Right ventricle myocardium inferior (tissue), 1 donor: ENCODE data around the gene CALCOCO1. TPM values are rescaled to one million over a fixed set of nuclear protein-coding genes. Genes with fewer than 3 reads are reported as not detected.
A peak's percentile ranks its signal among the peaks of the same experiment; 100 is the strongest.
"Not testable (repeated sequence)": the region's sequence is repeated elsewhere in the genome, so short reads cannot be mapped to it uniquely, and the experiment has no call there.

Source experiments
- ATAC-seq: fragments of 200-7000 bp; cut with Tn5 transposase; one replicate; pipeline ENCODE4 v1.9.1; 2020; ENCODE audit warnings: mild to moderate bottlenecking, moderate library complexity
- DNase-seq: peaks from one replicate; pipeline ENCODE4 v3.0.0; 2021; ENCODE audit errors: missing footprints
- intact Hi-C: fragments of 100-400 bp; cut with DNase I; formaldehyde crosslinking; loops from one replicate; pipeline ENCODE4 v1.11.0; 2022
- long read RNA-seq: library from polyadenylated mRNA; unstranded; transcript quantifications from one replicate; pipeline ENCODE4 v2.0.0, GENCODE V29; 2021
- total RNA-seq: library from RNA; stranded (reverse); fragmentation: NEBNext Ultra II Directional; extraction: Animal tissue kit (Norgen Biotek cat#: 25700); gene quantifications from one replicate; pipeline ENCODE4 v1.2.1, GENCODE V29; 2021
- donor health status: DM: no; HTN: yes; CAD: no; lungs with severe emphysema.

Gene CALCOCO1, protein sequence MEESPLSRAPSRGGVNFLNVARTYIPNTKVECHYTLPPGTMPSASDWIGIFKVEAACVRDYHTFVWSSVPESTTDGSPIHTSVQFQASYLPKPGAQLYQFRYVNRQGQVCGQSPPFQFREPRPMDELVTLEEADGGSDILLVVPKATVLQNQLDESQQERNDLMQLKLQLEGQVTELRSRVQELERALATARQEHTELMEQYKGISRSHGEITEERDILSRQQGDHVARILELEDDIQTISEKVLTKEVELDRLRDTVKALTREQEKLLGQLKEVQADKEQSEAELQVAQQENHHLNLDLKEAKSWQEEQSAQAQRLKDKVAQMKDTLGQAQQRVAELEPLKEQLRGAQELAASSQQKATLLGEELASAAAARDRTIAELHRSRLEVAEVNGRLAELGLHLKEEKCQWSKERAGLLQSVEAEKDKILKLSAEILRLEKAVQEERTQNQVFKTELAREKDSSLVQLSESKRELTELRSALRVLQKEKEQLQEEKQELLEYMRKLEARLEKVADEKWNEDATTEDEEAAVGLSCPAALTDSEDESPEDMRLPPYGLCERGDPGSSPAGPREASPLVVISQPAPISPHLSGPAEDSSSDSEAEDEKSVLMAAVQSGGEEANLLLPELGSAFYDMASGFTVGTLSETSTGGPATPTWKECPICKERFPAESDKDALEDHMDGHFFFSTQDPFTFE
- total RNA-seq, result 186 TPM
- long read RNA-seq, transcript CALCOCO1-218 (15 exons, 2,291 nt), result major isoform, 77 of 101 reads
- long read RNA-seq, partial matches to known transcripts, result 12 of 101 reads
- long read RNA-seq, other reads (novel, unspliced or antisense), result 11 of 101 reads

DNA sequence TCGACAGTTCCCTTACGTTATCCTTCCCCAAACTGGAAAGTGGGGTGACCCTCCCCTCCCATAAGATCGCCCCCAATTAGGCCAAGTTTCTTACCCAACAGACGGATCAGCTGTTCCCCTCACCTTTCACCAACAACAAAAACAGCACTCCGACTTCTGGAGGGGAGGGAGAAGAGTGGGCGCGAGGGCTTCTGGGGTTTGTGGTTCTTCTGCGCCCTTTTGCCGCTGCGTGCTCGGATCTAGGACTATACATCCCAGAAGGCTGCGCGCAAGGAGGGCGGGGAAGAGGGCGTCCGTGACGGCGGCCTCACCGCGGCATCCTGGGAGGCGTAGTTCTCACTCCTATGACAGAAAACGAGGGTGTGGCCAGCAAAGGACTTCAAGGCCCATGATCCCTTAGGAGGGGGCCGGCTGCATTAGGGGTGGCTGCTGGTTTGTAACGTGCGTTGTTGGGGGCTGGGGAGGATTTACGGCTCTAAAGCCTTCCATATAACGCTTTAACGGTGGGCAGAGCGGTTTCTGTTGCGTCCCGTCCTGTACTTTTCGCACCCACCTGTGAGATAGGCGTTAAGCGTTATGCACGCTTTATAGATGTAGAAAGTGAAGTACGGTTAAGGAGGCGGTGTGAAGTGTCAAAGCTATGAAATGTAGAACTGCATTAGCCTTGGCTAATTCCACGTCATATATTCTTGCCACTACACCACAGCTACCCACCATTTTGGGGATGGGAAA, at the start of gene CALCOCO1:
CALCOCO1 (minus strand) TSS at position 143 of the 732 bp plus-strand sequence. CDS start 2,210 bp downstream, outside the sequence.
- intact Hi-C loops, result no loop called here
- DNase-seq (peak; percentile 99), ATAC-seq (peak; percentile 100)

GRCh38 chr12:53776872-53777271, 49.6 kb upstream of the CALCOCO1 start:
- DNase-seq, result no peak
- no peak for ATAC-seq
- intact Hi-C loops, result no loop called here

GRCh38 chr12:53775478-53776145, 48.4 kb upstream of the CALCOCO1 start:
- DNase-seq, result no peak
- ATAC-seq, result peak; percentile 97
- intact Hi-C loops, result no loop called here

GRCh38 chr12:53770281-53770680, 43.0 kb upstream of the CALCOCO1 start:
- DNase-seq (no peak), ATAC-seq (no peak)
- intact Hi-C loops, result no loop called here

GRCh38 chr12:53768976-53769375, 41.7 kb upstream of the CALCOCO1 start:
- intact Hi-C loops, result no loop called here
- no peak for ATAC-seq

GRCh38 chr12:53766881-53767280, 39.6 kb upstream of the CALCOCO1 start:
- intact Hi-C loops, result no loop called here
- no peak for DNase-seq
- ATAC-seq, result no peak

More at GRCh38 chr12:53768976-53769375, 41.7 kb upstream of the CALCOCO1 start:
- no peak for DNase-seq

DNA sequence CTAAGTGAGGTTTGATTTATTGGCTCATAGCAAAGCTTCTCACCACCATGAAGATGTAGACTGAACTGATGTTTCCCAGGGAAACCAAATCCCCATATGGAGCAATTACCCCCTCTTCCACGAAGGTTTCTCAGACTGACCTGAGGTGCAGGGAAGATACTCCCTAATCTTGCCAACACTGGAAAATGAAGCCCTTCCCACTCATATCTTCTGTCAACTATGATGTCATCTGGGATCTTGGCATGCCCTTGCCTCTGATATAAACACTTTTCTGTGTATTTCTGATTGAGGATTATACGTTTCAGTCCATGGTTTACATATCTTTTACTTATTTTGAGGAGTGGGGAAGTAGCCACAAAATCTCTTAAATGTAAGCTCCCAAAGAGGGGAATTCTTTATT, 38.6 kb upstream of the CALCOCO1 start:
- DNase-seq, result no peak
- intact Hi-C loops, result no loop called here
- no peak for ATAC-seq

- DNase-seq (no peak), ATAC-seq (no peak)
- intact Hi-C loops, result no loop called here
These were observed 37.4 kb upstream of the CALCOCO1 start for GRCh38 chr12:53764615-53765014.

DNA sequence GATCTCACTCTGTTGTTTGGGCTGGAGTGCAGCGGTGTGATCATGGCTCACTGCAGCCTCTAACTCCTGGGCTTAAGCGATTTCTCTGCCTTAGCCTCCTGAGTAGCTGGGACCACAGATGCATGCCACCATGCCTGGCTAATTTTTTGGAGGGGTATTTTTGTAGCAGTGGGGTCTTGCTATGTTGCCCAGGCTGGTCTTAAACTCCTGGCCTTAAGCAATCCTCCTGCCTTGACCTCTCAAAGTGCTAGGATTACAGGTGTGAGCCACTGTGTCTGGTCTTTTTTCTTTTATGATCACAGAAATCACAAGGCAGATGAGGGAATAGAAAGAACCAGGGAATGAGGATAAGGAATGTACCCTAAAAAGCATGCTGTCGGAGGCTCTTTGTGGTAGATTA, 35.5 kb upstream of the CALCOCO1 start:
- ATAC-seq, DNase-seq, intact Hi-C loops: not testable (repeated sequence)

DNA sequence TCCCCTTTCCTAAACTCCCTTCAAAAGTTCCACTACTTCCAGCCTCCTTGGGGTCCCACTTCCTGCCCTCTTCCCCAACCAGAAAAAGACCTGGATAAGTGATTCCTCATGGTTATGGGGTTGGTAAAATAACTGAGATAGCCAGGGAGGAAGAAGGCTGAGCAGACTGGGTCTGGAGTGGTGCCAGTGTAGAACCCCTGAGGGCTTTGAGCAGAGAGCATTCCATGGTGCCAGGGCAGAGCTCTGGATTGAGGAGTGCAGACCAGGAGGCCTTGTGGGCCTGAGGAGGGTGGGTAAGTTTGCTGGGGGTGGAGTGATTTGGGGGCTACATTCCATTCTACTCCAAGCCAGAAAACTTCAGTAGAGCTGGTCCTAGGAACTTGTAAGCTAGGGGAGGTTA, 34.1 kb upstream of the CALCOCO1 start:
- ATAC-seq (no peak), DNase-seq (no peak)
- intact Hi-C loops, result no loop called here

DNA sequence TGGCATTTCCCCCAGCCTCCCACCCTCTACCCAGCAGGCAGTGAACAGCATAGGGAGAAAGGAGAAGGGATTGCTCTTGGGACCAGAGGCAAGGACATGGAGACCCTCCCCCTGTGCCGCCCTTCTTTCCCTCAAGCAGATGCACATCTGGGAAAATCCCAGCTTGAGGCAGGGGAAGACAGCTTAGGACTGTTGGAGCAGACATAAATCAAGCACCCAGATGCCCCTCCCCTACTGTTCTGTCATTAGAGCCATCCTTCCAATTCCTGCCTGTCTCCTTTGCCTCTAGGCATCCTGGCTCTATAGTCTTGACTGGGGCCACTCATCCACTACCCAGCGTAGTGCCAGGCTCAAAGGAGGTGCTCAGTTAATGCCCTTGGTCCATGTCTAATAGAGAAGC, 32.0 kb upstream of the CALCOCO1 start:
- no peak for ATAC-seq
- intact Hi-C loops, result no loop called here
- no peak for DNase-seq

DNA sequence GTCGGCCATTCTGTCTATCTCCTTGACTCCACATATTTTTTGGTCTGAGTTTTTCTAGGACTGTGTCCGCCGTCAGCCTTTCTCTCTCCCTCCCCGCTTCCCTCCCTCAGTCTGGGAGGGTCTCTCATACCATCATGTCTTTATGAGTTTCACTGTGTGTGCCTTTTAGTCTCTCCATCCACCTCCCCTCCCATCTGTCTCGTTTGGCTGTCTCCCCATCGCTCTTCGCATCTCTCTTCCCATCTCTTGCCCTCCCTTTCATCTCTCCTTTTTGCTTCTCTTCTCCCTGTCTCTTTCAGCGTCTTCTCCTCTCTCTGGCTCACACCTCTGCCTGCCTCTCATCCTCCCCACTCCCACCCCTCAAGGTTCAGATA, 31.5 kb upstream of the CALCOCO1 start:
- no peak for ATAC-seq
- intact Hi-C loops, result no loop called here
- DNase-seq, result no peak

DNA sequence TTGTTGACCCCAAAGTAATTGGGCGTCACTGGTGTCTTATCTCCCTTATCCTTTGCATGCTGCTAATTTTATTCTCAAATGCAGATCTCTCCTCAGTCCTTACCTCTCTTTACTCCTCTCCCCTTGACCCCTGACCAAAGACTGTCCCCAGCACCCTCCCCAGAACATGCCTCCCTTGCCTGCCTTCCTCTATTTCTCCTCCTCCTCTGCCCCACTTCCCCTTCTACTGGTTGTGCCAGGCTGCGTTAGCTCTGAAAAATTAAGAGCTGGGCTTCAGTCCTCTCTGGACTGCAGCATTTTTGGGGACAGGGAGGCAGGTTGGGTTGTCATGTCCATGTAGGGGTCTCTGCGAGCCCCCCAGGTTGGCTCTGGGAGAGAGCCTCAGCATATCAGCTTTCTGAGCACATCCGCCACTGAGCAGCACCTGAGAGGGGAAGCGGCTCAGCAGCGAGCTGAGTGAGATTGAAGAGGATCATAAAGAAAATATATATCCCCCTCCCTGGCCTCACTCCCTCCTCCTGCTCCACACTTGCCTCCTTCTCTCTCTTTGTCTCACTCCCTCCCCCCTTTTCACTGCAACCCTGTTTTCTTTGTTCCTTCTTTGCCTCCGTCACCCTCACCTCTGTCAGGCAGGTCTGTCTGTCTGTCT, 31.0 kb upstream of the CALCOCO1 start:
- intact Hi-C loops, result no loop called here
- ATAC-seq (no peak), DNase-seq (no peak)

DNA sequence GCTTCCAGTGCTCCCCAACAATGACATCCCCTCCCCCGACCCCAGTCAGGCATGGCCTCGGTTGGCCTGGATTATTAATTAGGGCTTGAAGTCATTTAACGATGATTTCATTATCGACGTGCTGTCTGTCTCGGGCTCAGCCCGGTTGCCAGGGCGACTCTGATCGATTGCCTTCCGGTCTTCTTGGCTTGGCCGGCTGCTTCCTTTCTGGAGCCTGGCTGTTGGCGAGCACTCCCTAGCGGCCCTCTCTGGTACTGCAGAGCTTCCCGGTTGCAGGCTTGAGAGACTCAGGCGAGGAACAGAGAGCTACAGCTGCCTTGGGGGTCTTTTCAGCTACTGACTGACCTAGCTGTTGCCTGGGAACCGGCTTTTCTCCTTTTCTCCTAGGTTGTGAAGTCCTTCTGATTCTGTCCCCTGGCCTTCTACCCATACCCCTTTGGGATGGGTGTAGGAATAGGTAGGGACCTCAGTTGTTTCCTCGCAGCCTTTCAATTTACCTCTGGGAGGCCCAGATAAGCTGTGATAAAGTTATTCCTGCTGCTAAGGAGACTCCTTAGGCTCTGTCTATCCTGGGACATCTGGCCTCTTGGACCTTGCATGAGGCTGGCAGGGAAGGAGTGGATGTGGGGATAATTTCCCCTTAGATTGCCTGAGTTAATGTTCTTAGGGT, 30.0 kb upstream of the CALCOCO1 start:
- intact Hi-C loops, result no loop called here
- ATAC-seq, result peak; percentile 38
- peak; percentile 88 for DNase-seq

DNA sequence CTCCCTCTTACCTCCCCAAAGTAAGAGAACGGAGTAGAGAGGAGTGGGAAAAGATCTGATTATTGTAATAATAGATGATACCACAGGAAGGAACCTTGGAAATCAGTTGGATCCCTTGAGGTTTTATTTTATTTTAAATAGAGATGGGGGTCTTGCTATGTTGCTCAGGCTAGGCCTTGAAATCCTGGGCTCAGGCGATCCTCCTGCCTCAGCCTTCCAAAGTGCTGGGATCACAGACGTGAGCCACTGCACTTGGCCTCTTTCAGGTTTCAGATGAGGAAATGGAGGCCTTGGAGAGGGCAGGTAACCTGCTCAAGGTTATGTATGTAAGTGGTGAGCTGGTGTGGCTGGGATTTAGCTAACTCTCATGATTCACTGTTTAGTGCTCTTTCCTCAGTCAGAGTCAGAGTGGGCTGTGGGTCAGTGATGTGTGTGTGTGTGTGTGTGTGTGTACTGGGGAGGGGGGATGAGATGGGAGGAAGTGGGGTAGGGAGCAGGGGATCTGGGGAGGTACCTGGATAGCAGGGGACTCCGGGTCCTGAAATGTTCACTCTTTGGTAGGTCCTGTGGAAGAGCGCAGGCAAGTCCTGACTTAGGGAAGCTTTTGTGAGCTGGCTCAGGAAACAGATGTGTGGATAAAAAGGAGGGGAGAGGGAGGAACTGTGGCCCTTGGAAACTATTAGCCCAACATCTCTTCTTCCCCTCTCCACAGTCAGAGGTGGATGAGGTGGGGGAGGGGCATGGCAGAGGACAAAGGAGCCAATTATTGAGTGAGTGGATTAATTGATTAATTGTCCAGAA, 29.2 kb upstream of the CALCOCO1 start:
- intact Hi-C loops, result no loop called here

GRCh38 chr12:53755893-53756292, 28.6 kb upstream of the CALCOCO1 start:
- ATAC-seq (no peak), DNase-seq (no peak)
- intact Hi-C loops, result no loop called here

More for the DNA sequence above, 29.2 kb upstream of the CALCOCO1 start:
- no peak for DNase-seq
- ATAC-seq, result no peak

- intact Hi-C loops, result no loop called here
- DNase-seq, result no peak
- ATAC-seq, result no peak
These were observed 28.2 kb upstream of the CALCOCO1 start for GRCh38 chr12:53755451-53755891.
